Measurements from ENCODE around the gene CDC42BPA.

DNA sequence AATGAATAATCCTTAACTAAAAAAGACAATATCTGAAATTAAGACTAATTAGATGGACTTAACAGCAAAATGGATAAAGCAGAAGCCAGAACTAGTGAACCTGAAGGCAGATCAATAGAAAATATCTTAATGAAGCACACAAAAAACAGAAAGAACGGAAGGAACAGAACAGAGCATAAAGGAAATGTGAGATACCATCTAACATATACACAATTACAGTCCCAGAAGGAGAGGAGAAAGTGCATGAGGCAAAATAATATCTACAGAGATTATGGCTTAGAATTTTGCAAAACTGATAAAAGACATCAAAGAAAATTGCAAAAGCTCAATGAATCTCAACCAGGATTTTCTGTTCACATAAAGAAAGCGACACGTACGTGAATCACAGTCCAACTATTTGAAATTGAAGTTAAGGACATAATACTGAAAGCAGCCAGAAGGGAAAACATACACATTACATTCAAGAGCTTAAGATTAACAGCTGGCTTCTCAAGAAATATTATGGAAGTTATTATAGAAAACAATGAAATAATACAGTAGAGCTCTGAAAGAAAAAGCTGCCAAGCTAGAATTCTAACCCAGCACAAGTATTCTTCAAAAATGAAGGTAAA, 182.0 kb downstream of the CDC42BPA start:
- TF ChIP-seq, protein P1, sequence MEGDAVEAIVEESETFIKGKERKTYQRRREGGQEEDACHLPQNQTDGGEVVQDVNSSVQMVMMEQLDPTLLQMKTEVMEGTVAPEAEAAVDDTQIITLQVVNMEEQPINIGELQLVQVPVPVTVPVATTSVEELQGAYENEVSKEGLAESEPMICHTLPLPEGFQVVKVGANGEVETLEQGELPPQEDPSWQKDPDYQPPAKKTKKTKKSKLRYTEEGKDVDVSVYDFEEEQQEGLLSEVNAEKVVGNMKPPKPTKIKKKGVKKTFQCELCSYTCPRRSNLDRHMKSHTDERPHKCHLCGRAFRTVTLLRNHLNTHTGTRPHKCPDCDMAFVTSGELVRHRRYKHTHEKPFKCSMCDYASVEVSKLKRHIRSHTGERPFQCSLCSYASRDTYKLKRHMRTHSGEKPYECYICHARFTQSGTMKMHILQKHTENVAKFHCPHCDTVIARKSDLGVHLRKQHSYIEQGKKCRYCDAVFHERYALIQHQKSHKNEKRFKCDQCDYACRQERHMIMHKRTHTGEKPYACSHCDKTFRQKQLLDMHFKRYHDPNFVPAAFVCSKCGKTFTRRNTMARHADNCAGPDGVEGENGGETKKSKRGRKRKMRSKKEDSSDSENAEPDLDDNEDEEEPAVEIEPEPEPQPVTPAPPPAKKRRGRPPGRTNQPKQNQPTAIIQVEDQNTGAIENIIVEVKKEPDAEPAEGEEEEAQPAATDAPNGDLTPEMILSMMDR (IDR thresholded peaks at IDR 0.05) = no peak
- no peak for TF ChIP-seq POLR2A (IDR thresholded peaks at IDR 0.05)
